ENCODE results near the gene MYL10.

MYL10 gene

DNA sequence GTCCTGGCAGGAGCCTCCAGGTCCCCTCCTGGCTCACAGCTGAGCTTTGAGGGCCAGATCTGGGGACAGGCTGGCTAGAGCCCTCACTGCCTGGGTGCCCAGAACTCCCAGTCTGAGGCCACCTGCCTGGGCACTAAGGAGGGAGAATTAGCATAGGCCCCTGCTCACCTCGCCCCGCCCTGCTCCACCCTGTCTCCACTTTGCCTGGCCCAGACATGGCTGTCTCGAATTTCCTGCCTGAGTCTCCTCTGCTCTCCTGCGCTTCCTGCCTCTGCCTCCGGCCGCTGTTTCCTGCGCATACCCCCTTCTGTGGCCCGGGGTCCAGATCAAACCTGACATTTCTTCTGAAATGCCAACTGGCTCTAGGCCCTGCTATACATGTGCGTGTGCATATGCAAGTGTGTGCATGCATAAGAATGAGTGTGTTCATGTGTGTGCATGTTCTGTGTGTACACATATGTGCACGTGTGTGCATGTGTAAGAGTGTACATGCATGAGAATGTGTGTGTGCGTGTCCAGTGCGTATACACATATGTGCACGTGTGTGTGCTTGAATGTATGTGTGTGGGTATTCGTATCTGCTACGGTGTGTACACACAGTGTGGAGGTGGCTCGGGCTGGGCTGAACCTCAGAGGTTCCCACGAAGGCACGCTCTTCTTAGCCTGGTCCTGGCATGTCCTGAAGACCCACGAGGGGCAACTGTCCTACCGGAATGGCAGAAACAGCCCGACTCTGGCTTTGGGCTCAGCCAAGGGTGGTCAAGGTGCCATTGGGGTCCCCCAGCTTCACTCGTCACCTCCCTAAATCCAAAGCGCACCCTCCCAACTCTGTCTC, 64.9 kb downstream of the MYL10 start:
- DNase-seq = no peak
